ENCODE results near the gene SYP.

DNA sequence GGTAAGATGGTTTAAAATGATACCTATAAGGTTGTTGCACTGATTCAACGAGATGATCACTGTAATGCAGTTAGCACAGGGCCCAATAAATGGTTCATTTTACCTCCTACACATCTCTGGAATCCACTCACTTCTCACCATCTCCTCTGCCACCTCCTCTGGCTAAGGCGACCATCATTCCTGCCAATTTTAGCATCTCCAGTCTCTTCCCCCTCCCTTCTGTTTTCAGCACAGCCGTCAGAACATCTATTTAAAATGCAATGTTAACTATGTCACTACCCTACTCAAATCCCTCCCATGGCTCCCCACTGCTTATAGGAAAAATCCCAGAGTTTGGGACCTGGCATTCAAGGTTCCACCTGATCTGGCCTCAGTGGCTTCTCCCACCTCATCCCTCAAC lies 3.5 kb upstream of the SYP start:
- TF ChIP-seq, protein P1, sequence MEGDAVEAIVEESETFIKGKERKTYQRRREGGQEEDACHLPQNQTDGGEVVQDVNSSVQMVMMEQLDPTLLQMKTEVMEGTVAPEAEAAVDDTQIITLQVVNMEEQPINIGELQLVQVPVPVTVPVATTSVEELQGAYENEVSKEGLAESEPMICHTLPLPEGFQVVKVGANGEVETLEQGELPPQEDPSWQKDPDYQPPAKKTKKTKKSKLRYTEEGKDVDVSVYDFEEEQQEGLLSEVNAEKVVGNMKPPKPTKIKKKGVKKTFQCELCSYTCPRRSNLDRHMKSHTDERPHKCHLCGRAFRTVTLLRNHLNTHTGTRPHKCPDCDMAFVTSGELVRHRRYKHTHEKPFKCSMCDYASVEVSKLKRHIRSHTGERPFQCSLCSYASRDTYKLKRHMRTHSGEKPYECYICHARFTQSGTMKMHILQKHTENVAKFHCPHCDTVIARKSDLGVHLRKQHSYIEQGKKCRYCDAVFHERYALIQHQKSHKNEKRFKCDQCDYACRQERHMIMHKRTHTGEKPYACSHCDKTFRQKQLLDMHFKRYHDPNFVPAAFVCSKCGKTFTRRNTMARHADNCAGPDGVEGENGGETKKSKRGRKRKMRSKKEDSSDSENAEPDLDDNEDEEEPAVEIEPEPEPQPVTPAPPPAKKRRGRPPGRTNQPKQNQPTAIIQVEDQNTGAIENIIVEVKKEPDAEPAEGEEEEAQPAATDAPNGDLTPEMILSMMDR (IDR thresholded peaks at IDR 0.05), result no peak
- TF ChIP-seq POLR2A (IDR thresholded peaks at IDR 0.05), result no peak
